Natural killer cell treated with Interleukin-12 subunit alpha and Interleukin-12 subunit beta and Interleukin-15 and Interleukin-18, amount 100 ng/mL, for 72 hours (primary cell): ENCODE results near the gene CDC42BPB. TPM values are rescaled to one million over a fixed set of nuclear protein-coding genes. Genes with fewer than 3 reads are reported as not detected.
"Not testable (repeated sequence)": the region's sequence is repeated elsewhere in the genome, so short reads cannot be mapped to it uniquely, and the experiment has no call there.

Source experiments
- ATAC-seq, 2 donors: fragments of 150-1000 bp; cut with Tn5 transposase in 1 of 2; sonication (Bioruptor Pico), chemical (Tn5 transposase) in 1 of 2; 2 replicates each; pipeline ENCODE4 v1.10.0; 2021
- DNase-seq: peaks from one replicate; pipeline ENCODE4 v3.0.0; 2022; ENCODE audit warnings: low spot score
- H3K27ac Mint-ChIP-seq, 2 donors: 1 replicate in 1 of 2; 2 replicates in 1 of 2; pipeline ENCODE4 v1.8.0; 2022; ENCODE audit warnings: mixed read lengths in 2 of 2, mild to moderate bottlenecking in 1 of 2, moderate library complexity in 1 of 2
- H3K27me3 Mint-ChIP-seq, 2 donors: 1 replicate in 1 of 2; 2 replicates in 1 of 2; pipeline ENCODE4 v1.8.0; 2022; ENCODE audit warnings: mixed read lengths in 2 of 2
- H3K36me3 Mint-ChIP-seq: one replicate; pipeline ENCODE4 v1.8.0; 2022; ENCODE audit warnings: mixed read lengths
- H3K4me1 Mint-ChIP-seq, 2 donors: 1 replicate in 1 of 2; 2 replicates in 1 of 2; pipeline ENCODE4 v1.8.0; 2022; ENCODE audit warnings: low read depth in 2 of 2, mixed read lengths in 2 of 2, mild to moderate bottlenecking in 1 of 2
- H3K4me3 Mint-ChIP-seq: one replicate; pipeline ENCODE4 v1.8.0; 2022; ENCODE audit warnings: mixed read lengths
- H3K9me3 Mint-ChIP-seq: 2 replicates; pipeline ENCODE4 v1.8.0; 2022; ENCODE audit warnings: mixed read lengths
- total RNA-seq, 2 donors: library from RNA; stranded (reverse); gene quantifications; one replicate each; pipeline ENCODE4 v1.2.3, GENCODE V29; 2022

The CDC42BPB gene
- total RNA-seq, 2 donors from 2014 or later = 2.2 to 3.6 TPM

GRCh38 chr14:102902086-102902485, 155.3 kb downstream of the CDC42BPB start:
- Mint-ChIP-seq H3K27me3 (no peaks in the 10 kb centered on the region), H3K4me3 (no peak overlapping the region), H3K36me3 (peaks cover 10% of the 10 kb centered on the region), H3K27ac (no peak overlapping the region), H3K4me1 (peaks cover 24 to 26% of the 10 kb centered on the region in 2 donors), H3K9me3 (no peaks in the 10 kb centered on the region)
- ATAC-seq = no peak
- DNase-seq = no peak

- ATAC-seq = no peak
- no peak for DNase-seq
- no peaks in the 10 kb centered on the region for H3K9me3 Mint-ChIP-seq
- peaks cover 10% of the 10 kb centered on the region for H3K36me3 Mint-ChIP-seq
- H3K27ac Mint-ChIP-seq = no peak overlapping the region
- peaks cover 24 to 26% of the 10 kb centered on the region in 2 donors for H3K4me1 Mint-ChIP-seq
- H3K4me3 Mint-ChIP-seq = no peak overlapping the region
- no peaks in the 10 kb centered on the region for H3K27me3 Mint-ChIP-seq
Observed at GRCh38 chr14:102901633-102902032, 155.7 kb downstream of the CDC42BPB start.

DNA sequence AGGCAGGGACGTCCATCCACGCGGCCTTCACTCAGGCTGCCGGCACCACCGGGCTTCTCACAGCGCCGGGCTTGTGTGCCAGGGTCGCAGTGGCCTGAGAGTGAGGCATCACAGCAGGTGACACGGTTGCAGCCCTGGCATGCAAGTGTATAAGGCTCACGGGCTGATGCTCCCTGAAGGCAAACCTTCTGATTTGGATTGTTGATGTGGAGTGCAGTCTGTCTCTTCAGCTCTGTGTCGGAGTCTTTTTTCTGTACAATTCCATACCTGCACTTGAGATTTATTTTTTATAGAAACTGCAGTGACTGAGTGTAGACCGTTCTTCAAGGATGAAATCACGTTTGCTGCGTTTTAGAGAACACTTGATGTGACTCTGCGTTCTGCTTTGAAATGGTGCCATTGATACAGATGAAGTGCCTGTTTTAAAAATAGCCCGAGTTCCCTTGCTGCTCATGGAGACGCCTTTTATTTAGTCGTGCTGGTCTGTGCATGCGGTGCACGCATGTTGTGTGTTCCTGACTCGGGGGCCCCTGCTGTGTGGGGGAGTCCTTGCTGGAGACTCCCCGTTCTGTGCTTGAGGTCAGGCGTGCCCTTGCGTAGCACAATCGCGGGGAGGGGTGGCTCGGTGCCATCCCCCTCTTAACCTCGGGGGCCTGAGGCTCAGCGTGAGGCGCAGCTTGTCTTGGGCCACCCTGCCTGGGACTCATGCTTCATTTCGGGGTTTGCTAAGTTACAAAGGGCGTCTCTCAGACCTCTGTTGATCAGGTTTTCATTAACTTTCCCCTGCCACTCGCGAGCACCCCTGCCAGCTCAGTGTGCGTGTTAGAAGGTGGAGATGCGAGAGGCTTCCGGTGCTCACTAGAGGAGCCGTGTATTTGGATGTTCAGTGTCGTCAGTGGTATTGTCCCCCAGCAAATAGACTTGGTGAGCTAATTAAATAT, 156.4 kb downstream of the CDC42BPB start:
- H3K27me3 Mint-ChIP-seq = no peaks in the 10 kb centered on the region
- H3K4me1 Mint-ChIP-seq = peaks cover 24 to 26% of the 10 kb centered on the region in 2 donors
- H3K9me3 Mint-ChIP-seq = no peaks in the 10 kb centered on the region
- peaks cover 10% of the 10 kb centered on the region for H3K36me3 Mint-ChIP-seq
- peak in 1 of 2 donors; percentile 42 for ATAC-seq
- H3K27ac Mint-ChIP-seq = no peak overlapping the region
- DNase-seq = no peak
- H3K4me3 Mint-ChIP-seq = peak overlapping the region; percentile 25

- ATAC-seq = no peak
- DNase-seq = no peak
- Mint-ChIP-seq H3K27me3 (no peaks in the 10 kb centered on the region), H3K4me1 (peaks cover 24 to 26% of the 10 kb centered on the region in 2 donors), H3K4me3 (no peak overlapping the region), H3K27ac (no peak overlapping the region), H3K9me3 (no peaks in the 10 kb centered on the region), H3K36me3 (peaks cover 10% of the 10 kb centered on the region)
Observed at GRCh38 chr14:102899516-102899900, 157.8 kb downstream of the CDC42BPB start.

DNA sequence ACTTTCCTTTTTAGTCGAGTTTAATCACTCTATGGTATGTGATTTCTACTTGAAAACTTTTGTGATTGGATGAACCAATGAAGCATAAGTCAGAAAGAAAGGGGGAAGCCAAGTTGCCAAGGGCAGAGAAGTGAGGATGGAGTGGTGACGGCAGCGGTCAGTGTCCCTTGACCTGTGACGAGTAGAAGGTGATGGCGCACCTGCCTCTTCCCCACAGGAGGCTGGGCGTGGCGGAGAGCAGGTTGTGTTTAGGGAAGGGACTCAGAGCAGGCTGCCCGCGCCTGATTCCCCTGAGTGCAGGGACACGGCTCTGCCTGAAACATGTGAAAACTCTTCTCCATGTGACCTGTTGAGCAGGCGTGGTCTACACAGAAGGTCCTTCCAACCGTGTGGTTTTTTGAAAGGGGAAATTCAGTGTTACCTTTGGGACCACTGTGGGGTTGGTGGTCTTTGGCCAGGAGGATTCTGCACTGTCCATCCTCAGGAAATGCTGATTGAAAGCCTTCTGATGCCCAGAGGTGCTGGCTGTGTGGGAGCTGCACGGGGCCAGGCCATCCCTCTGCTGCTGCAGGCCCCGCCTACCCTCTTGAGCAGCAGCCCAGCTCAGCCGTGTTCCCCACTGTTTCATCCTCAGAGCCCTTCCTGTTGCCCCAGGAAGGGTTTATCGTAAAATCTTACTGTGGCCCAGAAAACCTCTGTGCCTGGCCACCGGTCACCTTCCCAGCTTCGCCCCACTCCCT, 158.4 kb downstream of the CDC42BPB start:
- Mint-ChIP-seq H3K27me3 (no peaks in the 10 kb centered on the region), H3K4me3 (no peak overlapping the region), H3K4me1 (peaks cover 23 to 26% of the 10 kb centered on the region in 2 donors), H3K9me3 (no peaks in the 10 kb centered on the region), H3K36me3 (peaks cover 10% of the 10 kb centered on the region), H3K27ac (no peak overlapping the region)
- ATAC-seq (no peak), DNase-seq (no peak)

GRCh38 chr14:102898298-102898697, 159.1 kb downstream of the CDC42BPB start:
- no peak overlapping the region for H3K4me3 Mint-ChIP-seq
- H3K36me3 Mint-ChIP-seq = peaks cover 10% of the 10 kb centered on the region
- no peak overlapping the region for H3K27ac Mint-ChIP-seq

DNA sequence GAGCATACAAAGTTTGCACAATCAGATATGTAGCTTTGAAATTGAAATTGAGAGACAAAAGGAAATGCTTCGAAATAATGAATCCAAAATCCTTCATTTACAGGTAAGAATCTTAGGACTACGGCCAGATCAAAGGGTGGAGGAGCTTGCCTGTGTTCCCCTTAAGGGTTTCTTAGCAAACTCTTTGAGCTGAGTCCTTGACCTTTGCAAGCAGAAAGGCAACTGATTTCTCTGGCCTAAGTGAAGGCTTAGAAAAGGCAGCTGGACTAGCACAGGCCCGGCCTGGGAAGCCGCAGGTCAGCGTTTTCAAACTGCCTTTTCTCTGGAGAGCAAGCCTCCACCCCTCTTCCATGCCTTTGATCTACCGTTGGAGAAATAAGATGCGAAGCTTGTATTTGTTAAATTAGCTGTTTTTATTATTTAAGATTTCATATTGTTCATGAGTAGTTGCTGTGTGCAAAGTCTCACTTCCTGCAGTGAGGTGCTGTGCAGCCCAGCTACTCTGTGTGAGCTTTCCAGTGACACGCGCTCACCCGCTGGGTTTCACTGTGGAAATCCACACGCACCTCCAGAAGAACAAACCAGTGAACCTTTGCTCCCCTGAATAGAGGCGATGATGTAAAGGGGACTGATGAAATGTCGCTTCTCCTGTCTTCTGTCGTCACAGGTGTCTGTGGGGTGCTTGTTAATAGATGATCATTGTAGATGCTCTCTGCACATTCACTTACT, 159.9 kb downstream of the CDC42BPB start:
- H3K27ac Mint-ChIP-seq = no peak overlapping the region

More at GRCh38 chr14:102898298-102898697, 159.1 kb downstream of the CDC42BPB start:
- H3K9me3 Mint-ChIP-seq = no peaks in the 10 kb centered on the region
- ATAC-seq = no peak
- no peaks in the 10 kb centered on the region for H3K27me3 Mint-ChIP-seq
- H3K4me1 Mint-ChIP-seq = peaks cover 18 to 19% of the 10 kb centered on the region in 2 donors
- DNase-seq = no peak

DNA sequence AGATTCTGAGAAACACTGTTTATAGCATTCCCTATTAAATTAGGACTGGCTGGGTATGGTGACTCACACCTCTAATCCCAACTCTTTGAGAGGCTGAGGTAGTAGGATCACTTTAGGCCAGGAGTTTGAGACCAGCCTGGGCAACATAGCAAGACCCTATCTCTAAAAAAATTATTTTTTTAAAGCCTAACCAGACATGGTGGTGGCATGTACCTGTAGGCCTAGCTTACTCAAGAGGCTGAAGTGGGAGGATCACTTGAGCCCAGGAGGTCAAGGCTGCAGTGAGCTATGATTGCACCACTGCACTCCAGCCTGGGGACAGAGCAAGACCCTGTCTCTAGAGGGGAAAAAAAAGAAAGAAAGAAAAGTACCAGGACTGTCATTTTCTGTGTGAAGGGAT, 160.6 kb downstream of the CDC42BPB start:
- H3K4me3 Mint-ChIP-seq, H3K36me3 Mint-ChIP-seq, H3K27me3 Mint-ChIP-seq, H3K27ac Mint-ChIP-seq, ATAC-seq, H3K9me3 Mint-ChIP-seq, DNase-seq: not testable (repeated sequence)
- H3K4me1 Mint-ChIP-seq = peaks cover 11 to 13% of the 10 kb centered on the region in 2 donors

More for the DNA sequence above, 159.9 kb downstream of the CDC42BPB start:
- DNase-seq = no peak
- ATAC-seq = no peak
- H3K4me1 Mint-ChIP-seq = peaks cover 13 to 14% of the 10 kb centered on the region in 2 donors
- H3K27me3 Mint-ChIP-seq = no peaks in the 10 kb centered on the region
- no peaks in the 10 kb centered on the region for H3K9me3 Mint-ChIP-seq
- H3K4me3 Mint-ChIP-seq = no peak overlapping the region
- H3K36me3 Mint-ChIP-seq = peaks cover 6% of the 10 kb centered on the region

GRCh38 chr14:102893452-102893851, 163.9 kb downstream of the CDC42BPB start:
- DNase-seq (no peak), ATAC-seq (no peak)
- Mint-ChIP-seq H3K4me3 (no peak overlapping the region), H3K27ac (no peak overlapping the region), H3K4me1 (no peaks in the 10 kb centered on the region), H3K9me3 (no peaks in the 10 kb centered on the region), H3K27me3 (no peaks in the 10 kb centered on the region), H3K36me3 (peaks cover 2% of the 10 kb centered on the region)

GRCh38 chr14:102892651-102893050, 164.7 kb downstream of the CDC42BPB start:
- Mint-ChIP-seq H3K9me3 (no peaks in the 10 kb centered on the region), H3K27ac (no peak overlapping the region), H3K4me3 (no peak overlapping the region), H3K27me3 (no peaks in the 10 kb centered on the region), H3K36me3 (no peaks in the 10 kb centered on the region), H3K4me1 (no peaks in the 10 kb centered on the region)
- ATAC-seq (no peak), DNase-seq (no peak)

GRCh38 chr14:102891556-102891955, 165.8 kb downstream of the CDC42BPB start:
- Mint-ChIP-seq H3K9me3 (no peaks in the 10 kb centered on the region), H3K27ac (no peak overlapping the region), H3K36me3 (no peaks in the 10 kb centered on the region), H3K27me3 (no peaks in the 10 kb centered on the region), H3K4me3 (no peak overlapping the region), H3K4me1 (no peaks in the 10 kb centered on the region)
- ATAC-seq (no peak), DNase-seq (no peak)

DNA sequence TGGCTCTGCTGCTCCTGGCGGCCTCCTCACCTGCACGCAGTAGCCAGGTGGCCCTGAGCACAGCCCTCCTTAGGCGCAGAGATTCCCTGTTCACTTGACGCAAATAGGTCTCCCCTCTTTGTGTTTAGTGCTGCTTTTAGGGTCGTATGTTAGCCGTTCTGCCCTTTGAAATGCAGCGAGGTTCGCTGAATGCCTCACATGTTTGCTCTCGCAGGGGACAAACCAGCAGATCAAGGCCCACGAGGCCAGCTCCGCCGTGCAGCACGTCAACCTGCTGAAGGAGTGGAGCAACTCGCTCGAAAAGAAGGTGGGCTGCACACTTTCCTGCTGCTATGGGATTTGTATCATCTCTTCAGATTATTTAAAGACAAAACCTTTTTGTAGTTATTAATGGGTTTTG, 166.2 kb downstream of the CDC42BPB start:
- H3K4me1 Mint-ChIP-seq = no peaks in the 10 kb centered on the region
- no peak overlapping the region for H3K4me3 Mint-ChIP-seq
- DNase-seq (no peak), ATAC-seq (no peak)
- no peaks in the 10 kb centered on the region for H3K27me3 Mint-ChIP-seq
- no peaks in the 10 kb centered on the region for H3K36me3 Mint-ChIP-seq
- H3K27ac Mint-ChIP-seq = no peak overlapping the region
- H3K9me3 Mint-ChIP-seq = no peaks in the 10 kb centered on the region

DNA sequence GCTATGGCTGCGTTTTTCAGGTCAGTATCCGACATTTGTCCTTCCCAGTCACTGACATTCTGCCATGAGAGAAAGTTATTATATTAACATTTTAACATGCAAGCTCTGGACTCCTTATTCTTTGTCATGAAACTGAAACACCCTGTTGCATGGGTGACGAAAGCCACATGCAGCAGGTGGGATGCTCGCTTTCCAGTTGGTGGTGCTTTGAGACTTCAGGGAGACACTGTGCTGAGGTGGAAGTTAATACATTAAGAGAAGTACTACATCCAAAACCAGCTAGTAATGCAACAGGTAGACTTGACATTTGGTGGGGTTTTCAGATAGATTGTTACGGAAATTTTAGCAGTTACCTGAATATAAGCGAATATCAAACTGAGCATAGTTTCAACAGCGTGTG, 167.7 kb downstream of the CDC42BPB start:
- H3K27me3 Mint-ChIP-seq = no peaks in the 10 kb centered on the region
- H3K27ac Mint-ChIP-seq = no peak overlapping the region
- no peaks in the 10 kb centered on the region for H3K36me3 Mint-ChIP-seq

More for the DNA sequence above, 167.7 kb downstream of the CDC42BPB start:
- H3K9me3 Mint-ChIP-seq = no peaks in the 10 kb centered on the region
- ATAC-seq (no peak), DNase-seq (no peak)
- no peak overlapping the region for H3K4me3 Mint-ChIP-seq
- no peaks in the 10 kb centered on the region for H3K4me1 Mint-ChIP-seq
